HL-60/S4 treated with retinoic acid at 250 ng/mL for 4 days and 3 days (cell line): Measurements from ENCODE around the gene ITPK1.
"Not testable (repeated sequence)": the region's sequence is repeated elsewhere in the genome, so short reads cannot be mapped to it uniquely, and the experiment has no call there.

Source experiments
- in situ Hi-C: fragments of 300-500 bp; cut with MboI; formaldehyde crosslinking; loops from 2 replicates; pipeline ENCODE4 v1.7.0; 2022; ENCODE audit warnings: low sequenced_read_pairs

Gene ITPK1

GRCh38 chr14:93131257-93131820 lies 15.6 kb upstream of the ITPK1 start:
- in situ Hi-C loops = not testable (repeated sequence)

GRCh38 chr14:93128725-93129459 lies 13.2 kb upstream of the ITPK1 start:
- in situ Hi-C loops = no loop called here

GRCh38 chr14:93126111-93126510 lies 10.4 kb upstream of the ITPK1 start:
- in situ Hi-C loops = no loop called here

DNA sequence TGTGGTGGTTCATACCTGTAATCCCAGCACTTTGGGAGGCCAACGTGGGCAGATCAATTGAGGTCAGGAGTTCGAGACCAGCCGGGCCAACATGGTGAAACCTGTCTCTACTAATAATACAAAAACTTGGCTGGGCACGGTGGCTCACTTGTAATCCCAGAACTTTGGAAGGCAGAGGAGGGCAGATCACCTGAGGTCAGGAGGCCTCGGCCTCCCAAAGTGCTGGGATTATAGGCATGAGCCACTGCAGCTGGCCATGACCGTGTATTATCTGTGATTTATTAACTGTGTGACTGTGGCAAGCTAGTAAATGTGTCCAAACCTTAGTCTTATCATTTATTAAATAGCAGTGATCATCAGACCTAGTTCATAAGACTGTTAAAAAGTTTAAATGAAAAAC lies 7.1 kb upstream of the ITPK1 start:
- in situ Hi-C loops = no loop called here

DNA sequence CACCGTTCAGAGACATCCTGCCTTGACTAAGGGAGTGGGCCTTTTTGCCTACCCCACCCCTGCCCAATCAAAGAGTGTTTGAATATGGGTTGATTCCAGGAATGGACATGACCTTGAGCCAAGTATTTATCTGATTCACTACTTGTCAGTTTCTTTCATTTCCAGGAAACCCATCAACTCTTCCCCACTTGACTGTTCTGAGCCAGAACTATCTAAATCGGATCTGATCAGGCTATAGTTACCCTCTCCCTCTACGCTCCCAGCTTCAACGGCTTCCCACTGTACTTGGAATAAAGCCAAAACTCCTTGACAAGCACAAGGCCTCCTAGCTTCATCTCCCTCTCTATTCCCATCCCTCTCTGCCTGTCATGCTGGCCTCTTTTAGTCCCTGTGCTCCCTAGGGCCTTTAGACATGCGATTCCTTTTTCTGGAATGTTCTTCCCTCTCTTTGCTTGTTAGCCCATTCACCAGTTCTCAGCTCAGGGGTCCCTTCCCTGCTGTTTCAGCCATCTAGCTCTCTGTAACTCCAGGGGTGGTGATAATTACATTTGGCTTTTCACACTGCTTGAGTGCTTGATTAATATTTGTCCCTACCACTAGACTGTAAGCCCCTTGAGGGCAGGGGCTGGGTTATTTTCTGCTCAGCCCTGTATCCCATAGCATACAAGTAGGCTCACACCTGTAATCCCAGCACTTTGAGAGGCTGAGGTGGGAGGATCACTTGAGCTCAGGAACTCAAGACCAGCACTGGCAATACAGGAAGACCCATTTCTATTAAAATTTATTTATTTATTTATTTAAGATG lies 5.5 kb upstream of the ITPK1 start:
- in situ Hi-C loops = no loop called here

GRCh38 chr14:93120517-93120916 lies 4.8 kb upstream of the ITPK1 start:
- in situ Hi-C loops = no loop called here

GRCh38 chr14:93116676-93117200 lies 1.0 kb upstream of the ITPK1 start:
- in situ Hi-C loops = no loop called here

DNA sequence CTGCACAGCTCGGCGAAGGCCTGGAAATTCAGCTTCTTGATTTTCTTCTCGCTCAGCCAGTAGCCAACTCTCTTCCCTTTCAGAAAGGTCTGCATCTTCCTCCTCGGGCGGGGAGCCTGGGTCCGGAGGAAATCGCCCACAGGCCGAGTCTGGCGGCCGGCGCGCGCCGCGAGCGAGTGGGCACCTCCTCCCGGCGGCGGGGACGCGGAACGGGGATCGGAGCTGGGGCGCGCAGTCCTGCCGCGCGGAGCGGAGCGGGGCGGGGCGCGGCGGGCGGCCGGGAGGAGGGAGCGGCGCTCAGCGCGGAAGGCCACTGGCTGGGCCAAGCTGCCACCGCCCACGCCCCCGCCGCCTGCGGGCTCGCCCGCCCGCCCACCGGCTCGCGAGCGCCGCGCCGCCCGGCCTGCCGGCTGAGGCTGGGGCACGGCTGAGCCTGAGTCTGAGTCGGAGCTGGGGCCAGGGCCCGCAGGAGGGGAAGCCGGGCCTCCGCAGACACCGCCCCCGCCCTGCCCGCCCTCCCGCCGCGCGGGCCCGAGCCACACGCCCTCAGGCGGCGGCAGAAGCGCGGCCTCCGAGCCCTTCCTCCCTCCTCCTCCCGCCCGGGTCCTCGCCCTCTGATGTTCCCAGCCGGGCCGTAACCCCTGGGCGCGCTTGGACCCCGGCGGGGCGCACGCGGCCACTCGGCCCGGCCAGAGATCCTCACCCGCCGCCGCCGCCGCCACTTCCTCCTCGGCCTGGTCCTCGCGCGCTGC lies 480 bp downstream of the ITPK1 start:
- in situ Hi-C loops = no loop called here

GRCh38 chr14:93114713-93115068 lies 1.0 kb downstream of the ITPK1 start:
- in situ Hi-C loops = no loop called here

DNA sequence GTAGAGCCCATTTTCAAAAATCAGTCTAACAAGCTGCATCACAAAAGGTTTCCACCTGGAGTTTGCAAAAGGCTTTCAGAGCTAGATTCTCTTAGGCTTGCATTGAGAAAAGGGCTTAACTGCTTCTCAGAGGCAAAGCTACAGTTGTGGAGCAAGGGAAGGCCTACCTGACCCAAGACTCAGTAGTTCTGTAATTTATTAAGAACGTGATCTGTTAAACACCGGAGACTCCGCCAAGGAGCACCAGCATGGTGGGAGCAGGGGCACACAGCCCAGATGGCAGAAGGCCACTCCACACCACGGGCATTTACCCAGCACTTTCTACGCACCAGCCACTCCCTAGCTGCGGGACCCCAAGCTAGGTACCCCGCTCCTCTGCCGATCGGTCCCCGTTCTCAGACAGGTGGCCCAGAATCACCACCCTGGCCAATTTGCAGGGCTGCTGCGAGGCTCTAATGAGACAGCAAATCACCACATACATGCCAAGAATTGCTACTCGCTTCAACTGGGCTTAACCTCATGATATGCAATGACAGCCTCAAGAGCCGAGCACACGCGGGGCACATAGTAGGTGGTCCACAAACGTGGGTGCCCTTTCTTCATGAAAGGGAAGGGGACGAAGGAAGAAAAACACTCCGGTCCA lies 1.5 kb downstream of the ITPK1 start:
- in situ Hi-C loops = no loop called here

DNA sequence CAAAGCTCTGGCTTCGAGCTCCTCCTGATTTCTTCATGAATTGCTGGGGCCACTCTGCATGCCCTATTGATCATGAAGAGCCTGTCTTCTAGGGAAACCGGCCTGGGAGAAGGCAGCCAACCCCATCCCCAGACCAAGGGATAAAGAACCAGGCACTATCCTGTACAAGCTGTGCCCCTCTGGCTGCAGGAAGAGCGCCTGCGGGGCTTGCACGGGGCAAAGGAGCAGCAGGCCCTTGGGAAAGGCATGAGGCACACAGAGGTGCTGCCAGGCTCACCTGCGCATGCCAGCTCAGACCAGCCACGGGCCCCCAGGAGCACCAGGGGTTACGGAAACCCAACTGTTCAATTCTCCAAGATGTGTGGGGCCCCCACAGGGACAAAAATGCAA lies 2.1 kb downstream of the ITPK1 start:
- in situ Hi-C loops = no loop called here

DNA sequence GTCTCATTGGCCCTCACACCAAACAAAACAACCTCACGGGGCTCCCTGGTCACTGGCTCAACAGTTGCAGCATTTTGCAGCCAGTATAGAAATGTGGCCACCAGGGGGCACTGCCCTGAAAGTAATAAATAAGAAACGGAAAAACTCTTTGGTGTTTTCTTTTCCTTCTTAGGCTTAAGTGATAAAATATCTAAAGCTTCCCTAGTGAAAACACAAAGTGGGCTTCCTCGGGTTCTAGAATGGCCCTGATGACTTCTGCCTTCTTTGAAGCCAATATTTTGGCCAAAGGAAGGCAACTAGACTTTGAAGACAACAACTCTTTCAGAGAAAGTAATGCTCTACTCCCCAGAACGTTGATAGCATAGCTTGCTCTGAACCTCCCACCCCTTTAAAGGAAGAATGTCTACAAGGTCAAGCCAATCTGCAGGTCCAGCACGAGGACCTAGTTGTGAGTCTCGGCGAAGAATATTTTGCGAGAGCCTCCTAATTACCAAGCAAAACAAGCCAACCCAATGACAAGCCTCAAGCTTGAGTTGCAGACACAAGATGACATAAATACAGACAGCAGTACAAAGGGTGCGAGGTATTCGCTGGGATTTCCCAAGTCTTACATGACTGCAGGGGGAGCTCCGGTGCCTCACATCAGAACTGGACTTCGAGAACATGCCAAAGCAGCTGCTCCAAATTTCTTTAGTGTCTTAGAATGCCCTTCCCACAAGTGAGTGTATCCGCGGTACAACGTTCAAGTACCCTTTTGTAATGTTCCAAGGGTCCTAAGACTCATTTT lies 2.6 kb downstream of the ITPK1 start:
- in situ Hi-C loops = no loop called here

DNA sequence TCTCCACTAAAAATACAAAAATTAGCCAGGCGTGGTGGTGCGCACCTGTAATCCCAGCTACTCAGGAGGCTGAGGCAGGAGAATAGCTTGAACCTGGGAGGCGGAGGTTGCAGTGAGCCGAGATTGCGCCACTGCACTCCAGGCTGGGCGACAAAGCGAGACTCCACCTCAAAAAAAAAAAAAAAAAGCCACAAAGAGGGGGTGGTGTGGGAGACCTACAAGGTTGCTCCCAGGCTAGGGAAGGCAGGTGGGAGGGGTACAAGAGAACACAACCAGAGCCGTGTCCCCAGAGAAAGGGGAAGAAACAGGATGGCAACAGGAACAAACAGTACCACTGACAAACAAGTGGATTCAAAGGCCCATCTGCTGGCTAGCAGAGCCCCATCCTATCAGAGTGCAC lies 4.2 kb downstream of the ITPK1 start:
- in situ Hi-C loops = not testable (repeated sequence)

- in situ Hi-C loops = no loop called here
Observed at GRCh38 chr14:93110856-93111419, 4.8 kb downstream of the ITPK1 start.

- in situ Hi-C loops = no loop called here
Observed at GRCh38 chr14:93109572-93110481, 5.9 kb downstream of the ITPK1 start.

- in situ Hi-C loops = no loop called here
Observed at GRCh38 chr14:93108105-93108504, 7.6 kb downstream of the ITPK1 start.

GRCh38 chr14:93107453-93107852 lies 8.3 kb downstream of the ITPK1 start:
- in situ Hi-C loops = no loop called here

- in situ Hi-C loops = no loop called here
Observed at GRCh38 chr14:93106541-93107156, 9.1 kb downstream of the ITPK1 start.
